Lower lobe of right lung (tissue), 2 donors: ENCODE data around the gene KMT2D. TPM values are rescaled to one million over a fixed set of nuclear protein-coding genes. Genes with fewer than 3 reads are reported as not detected.

Experiments used
- ATAC-seq, 2 donors: fragments of 200-7000 bp; cut with Tn5 transposase; one replicate each; pipeline ENCODE4 v1.9.1; 2020 to 2022; ENCODE audit warnings: mild to moderate bottlenecking in 2 of 2, moderate library complexity in 2 of 2
- DNase-seq: peaks from one replicate; pipeline ENCODE4 v3.0.0-alpha.2; 2020
- H3K27ac ChIP-seq: fragments of 200-600 bp; one replicate; pipeline ENCODE4 v1.8.0; 2022
- H3K27me3 ChIP-seq: fragments of 200-600 bp; one replicate; pipeline ENCODE4 v1.8.0; 2022; ENCODE audit warnings: low read depth
- H3K36me3 ChIP-seq: fragments of 200-600 bp; one replicate; pipeline ENCODE4 v1.8.0; 2022; ENCODE audit warnings: mild to moderate bottlenecking
- H3K4me1 ChIP-seq: fragments of 200-600 bp; one replicate; pipeline ENCODE4 v1.8.0; 2022
- H3K4me3 ChIP-seq: fragments of 200-600 bp; one replicate; pipeline ENCODE4 v1.8.0; 2022; ENCODE audit warnings: mild to moderate bottlenecking
- H3K9me3 ChIP-seq: fragments of 200-600 bp; one replicate; pipeline ENCODE4 v1.8.0; 2022
- CTCF ChIP-seq: fragments of 200-600 bp; IDR thresholded peaks from one replicate; pipeline ENCODE4 v1.8.0; 2022; ENCODE audit warnings: antibody characterized with exemption, mild to moderate bottlenecking
- intact Hi-C: fragments of 100-400 bp; cut with DNase I; formaldehyde crosslinking; loops from one replicate; pipeline ENCODE4 v1.11.0; 2022
- total RNA-seq: library from RNA; stranded (reverse); fragmentation: NEBNext Ultra II Directional; extraction: Animal tissue kit (Norgen Biotek cat#: 25700); gene quantifications from one replicate; pipeline ENCODE4 v1.2.1, GENCODE V29; 2021
- donor health status: DM: no; HTN: yes; CAD: no; lungs with severe emphysema.

Gene KMT2D
- total RNA-seq, 1 donor from 2014 or later, result 114 TPM

- H3K27me3 ChIP-seq, result no peaks in the 10 kb centered on the region
- H3K9me3 ChIP-seq, result no peaks in the 10 kb centered on the region
- intact Hi-C loops, result no loop called here
- peaks cover 9% of the 10 kb centered on the region for H3K4me1 ChIP-seq
- no peak for ATAC-seq
- peaks cover 98% of the 10 kb centered on the region for H3K36me3 ChIP-seq
- no peak for DNase-seq
- no peak for TF ChIP-seq CTCF
- no peak overlapping the region for H3K4me3 ChIP-seq
- no peak overlapping the region for H3K27ac ChIP-seq
Measured at GRCh38 chr12:49030119-49030518, 30.5 kb downstream of the KMT2D start.

GRCh38 chr12:49028666-49029275 lies 31.8 kb downstream of the KMT2D start:
- H3K27me3 ChIP-seq, result no peaks in the 10 kb centered on the region
- intact Hi-C loops, result no loop called here

DNA sequence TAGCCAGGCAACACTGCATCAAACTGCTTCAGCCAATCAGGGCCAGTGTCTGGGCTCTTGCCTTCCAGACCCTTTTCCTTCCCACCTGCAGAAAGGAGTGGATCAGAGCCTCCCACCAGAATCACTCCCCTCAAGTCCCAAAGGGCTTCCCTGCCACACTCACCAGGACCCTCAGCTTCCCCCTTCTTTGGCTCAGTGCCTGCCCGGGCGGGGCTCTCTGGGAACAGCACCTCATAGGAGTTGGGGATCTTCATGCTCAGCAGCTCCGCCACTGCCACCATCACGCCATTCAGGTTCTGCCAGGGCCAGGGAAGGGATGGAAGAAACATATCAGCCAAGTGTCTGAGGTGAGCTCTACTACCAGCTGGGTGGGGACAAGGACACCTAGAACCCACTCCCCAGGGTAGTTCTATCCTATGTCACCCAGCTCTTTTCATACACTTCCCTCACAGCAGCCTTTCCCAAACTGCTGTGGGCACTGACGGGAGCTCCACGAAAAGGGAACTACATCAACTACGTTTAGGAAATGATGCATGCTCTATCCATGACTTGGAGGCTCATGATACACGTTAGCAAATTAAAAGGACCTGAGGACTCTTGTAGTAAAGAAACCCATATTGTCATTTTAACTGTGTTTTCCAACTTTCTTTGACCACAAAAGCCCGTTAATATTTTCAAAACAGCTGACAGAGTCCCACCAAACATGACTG lies 32.6 kb downstream of the KMT2D start:
- no peak for TF ChIP-seq CTCF
- no peak for ATAC-seq
- Histone ChIP-seq H3K27me3 (no peaks in the 10 kb centered on the region), H3K27ac (no peak overlapping the region), H3K9me3 (no peaks in the 10 kb centered on the region), H3K4me3 (no peak overlapping the region), H3K36me3 (peaks cover 98% of the 10 kb centered on the region), H3K4me1 (peaks cover 3% of the 10 kb centered on the region)
- intact Hi-C loops, result no loop called here
- no peak for DNase-seq

More at GRCh38 chr12:49028666-49029275, 31.8 kb downstream of the KMT2D start:
- TF ChIP-seq CTCF, result no peak
- DNase-seq (no peak), ATAC-seq (no peak)
- Histone ChIP-seq H3K9me3 (no peaks in the 10 kb centered on the region), H3K27ac (no peak overlapping the region), H3K4me1 (peaks cover 9% of the 10 kb centered on the region), H3K4me3 (no peak overlapping the region), H3K36me3 (peaks cover 98% of the 10 kb centered on the region)

DNA sequence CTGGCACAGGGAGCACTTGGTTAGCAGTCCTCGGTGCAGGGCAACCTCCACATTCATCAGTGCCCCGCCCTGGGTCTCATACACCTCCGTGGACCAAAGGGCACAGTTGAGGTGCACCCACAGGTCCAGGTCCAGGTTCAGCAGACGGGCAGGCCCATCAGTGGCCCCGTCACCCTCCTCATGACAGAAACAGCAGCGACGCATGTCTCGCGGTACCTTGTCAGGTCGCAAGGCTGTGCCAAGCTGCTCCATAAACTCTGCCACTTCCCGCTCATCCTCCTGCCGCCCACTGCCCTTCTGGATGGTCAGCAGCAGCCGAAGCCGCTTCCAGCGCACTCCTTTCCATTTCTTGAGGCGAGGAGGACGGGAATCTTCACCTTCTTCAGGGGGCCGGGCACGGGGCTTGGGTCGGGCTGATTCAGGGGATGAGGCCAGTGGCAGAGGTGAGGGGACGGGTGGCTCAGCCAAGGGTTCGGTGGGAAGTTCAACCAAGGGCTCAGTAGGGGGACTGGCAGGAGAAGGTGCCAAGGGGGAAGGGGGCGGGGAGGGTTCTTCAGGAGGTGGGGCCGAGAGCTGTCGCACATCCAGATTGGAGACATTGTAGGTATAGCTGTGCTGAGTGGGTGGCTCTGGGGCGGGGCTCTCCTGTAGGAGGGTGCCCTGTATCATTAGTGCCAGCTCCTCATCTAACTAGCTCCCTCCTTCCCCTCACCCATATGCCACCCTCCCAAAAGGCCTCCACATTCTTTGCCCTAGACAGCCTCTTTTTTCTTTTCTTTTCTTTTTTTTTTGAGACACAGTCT lies 33.7 kb downstream of the KMT2D start:
- H3K36me3 ChIP-seq, result peaks cover 98% of the 10 kb centered on the region
- H3K27me3 ChIP-seq, result no peaks in the 10 kb centered on the region
- intact Hi-C loops, result no loop called here
- H3K27ac ChIP-seq, result no peak overlapping the region
- TF ChIP-seq CTCF, result no peak
- H3K4me1 ChIP-seq, result no peaks in the 10 kb centered on the region
- DNase-seq (no peak), ATAC-seq (no peak)
- H3K9me3 ChIP-seq, result no peaks in the 10 kb centered on the region
- no peak overlapping the region for H3K4me3 ChIP-seq

- no peak overlapping the region for H3K4me3 ChIP-seq
- peaks cover 98% of the 10 kb centered on the region for H3K36me3 ChIP-seq
- no peaks in the 10 kb centered on the region for H3K9me3 ChIP-seq
- no peak for TF ChIP-seq CTCF
- ATAC-seq (no peak), DNase-seq (no peak)
- no peaks in the 10 kb centered on the region for H3K4me1 ChIP-seq
- H3K27me3 ChIP-seq, result no peaks in the 10 kb centered on the region
- H3K27ac ChIP-seq, result no peak overlapping the region
- intact Hi-C loops, result no loop called here
Measured at GRCh38 chr12:49026101-49026500, 34.5 kb downstream of the KMT2D start.
